HFF-Myc (cell line): ENCODE measurements around the gene SCGB3A1.

Source experiments
- DNase-seq: peaks from one replicate; pipeline ENCODE4 v3.0.0-alpha.2; 2011; ENCODE audit warnings: low read depth; ENCODE audit errors: extremely low read depth
- H3K4me3 ChIP-seq: replicated peaks from 2 replicates; pipeline ENCODE4 v1.5.1; 2011; ENCODE audit warnings: low read depth, mild to moderate bottlenecking, control low read depth, low read length
- TF ChIP-seq, protein P1 (sequence below): IDR thresholded peaks from 2 replicates; pipeline ENCODE4 v1.5.1; 2012; ENCODE audit warnings: mild to moderate bottlenecking, low read depth, low read length, control low read depth; ENCODE audit errors: missing control alignments

SCGB3A1 gene

DNA sequence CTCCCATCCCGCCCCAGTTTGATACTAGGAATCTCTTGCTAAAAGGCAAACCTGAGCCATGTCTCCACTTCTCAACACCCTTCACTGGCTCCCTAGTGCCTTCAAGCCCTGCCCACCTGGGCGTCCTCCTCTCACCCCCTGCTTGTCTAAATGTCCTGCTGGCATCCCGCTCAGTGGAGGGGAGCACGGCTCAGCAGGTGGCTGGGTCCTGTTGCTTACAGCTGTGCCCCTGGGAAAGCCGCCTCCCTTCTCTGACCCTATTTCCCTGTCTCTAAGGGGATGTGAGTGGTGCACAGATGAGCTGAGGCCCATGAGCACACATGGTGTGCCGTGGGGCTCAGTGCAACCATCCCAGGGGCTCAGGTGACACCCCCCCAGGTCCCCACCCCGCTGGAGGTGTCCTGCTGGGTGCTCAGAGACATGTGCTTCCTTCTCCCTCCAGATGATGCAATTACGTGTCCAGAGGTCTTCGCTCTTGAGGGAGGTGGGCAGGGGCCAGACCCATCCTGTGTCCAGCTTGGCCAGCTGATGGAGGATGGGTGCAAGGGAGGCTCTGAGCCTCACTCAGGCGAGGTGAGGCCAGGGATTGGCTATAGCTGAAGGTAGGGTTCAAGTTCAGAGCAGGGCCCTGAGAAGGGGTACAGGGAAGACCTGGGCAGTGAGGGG, 34.0 kb upstream of the SCGB3A1 start:
- TF ChIP-seq, protein P1, sequence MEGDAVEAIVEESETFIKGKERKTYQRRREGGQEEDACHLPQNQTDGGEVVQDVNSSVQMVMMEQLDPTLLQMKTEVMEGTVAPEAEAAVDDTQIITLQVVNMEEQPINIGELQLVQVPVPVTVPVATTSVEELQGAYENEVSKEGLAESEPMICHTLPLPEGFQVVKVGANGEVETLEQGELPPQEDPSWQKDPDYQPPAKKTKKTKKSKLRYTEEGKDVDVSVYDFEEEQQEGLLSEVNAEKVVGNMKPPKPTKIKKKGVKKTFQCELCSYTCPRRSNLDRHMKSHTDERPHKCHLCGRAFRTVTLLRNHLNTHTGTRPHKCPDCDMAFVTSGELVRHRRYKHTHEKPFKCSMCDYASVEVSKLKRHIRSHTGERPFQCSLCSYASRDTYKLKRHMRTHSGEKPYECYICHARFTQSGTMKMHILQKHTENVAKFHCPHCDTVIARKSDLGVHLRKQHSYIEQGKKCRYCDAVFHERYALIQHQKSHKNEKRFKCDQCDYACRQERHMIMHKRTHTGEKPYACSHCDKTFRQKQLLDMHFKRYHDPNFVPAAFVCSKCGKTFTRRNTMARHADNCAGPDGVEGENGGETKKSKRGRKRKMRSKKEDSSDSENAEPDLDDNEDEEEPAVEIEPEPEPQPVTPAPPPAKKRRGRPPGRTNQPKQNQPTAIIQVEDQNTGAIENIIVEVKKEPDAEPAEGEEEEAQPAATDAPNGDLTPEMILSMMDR = no peak
- DNase-seq = no peak
- no peak overlapping the region for H3K4me3 ChIP-seq

DNA sequence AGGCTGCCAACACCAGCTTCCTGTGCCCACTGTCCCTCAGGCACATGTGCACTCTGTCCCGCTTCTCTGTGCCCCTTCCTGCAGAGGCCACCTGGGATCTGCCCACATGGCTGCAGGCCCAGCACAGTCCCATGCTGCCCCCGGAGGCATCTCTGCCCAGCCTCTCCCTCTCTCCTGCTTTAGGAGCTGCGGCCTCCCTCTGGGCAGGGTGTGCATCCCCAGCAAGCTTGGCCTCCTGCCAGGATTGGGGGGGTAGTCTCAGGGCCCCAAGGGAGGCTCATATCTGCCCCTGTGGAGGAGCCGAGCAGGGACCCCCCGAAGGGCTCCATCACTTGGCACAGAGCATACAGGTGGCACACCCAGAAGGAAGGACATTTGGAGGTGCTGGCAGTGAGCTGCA, 33.3 kb upstream of the SCGB3A1 start:
- TF ChIP-seq, protein P1 = no peak
- DNase-seq = no peak

DNA sequence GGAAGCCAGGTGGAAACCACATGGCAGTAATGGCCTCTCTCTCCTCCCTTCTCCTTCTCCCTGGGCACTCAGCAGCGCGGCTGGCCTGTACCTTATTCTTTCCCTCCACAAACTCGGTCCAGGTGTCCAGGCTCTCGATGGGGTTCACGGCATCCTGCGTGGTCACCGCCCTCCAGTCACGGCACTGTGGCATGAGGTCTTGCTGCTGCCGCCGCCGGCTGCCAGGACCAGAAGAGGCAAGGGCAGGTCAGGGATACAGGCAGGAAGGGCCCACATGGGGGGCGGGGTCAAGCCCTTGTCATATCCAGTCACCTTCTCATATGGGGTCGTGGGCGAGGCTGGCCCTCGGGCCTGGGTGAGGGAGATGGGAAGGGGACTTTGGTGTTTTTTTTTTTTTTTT, 32.5 kb upstream of the SCGB3A1 start:
- H3K4me3 ChIP-seq = no peak overlapping the region
- TF ChIP-seq, protein P1 = no peak
- DNase-seq = no peak

More for the DNA sequence above, 33.3 kb upstream of the SCGB3A1 start:
- H3K4me3 ChIP-seq = no peak overlapping the region

DNA sequence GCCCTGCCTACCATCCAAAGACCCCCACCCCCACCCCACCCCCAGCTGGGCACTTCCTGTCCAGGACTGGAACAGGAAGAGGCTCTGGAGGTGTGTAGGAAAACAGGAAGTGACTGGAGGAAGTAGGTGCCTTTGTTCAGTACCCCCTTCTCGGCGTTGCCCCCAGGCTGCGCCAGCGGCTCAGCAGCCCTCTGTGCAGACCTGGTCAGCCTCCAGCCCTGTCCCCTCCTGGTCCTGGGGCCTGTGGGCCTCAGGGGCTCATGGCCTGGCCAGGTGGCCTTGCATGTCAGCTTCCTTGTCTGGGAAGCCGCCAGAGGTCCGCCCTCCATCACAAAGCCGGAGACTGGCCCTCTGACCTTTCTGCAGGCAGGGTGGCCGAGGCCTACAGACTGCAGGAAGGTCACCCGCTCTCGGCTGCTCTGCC, 32.1 kb upstream of the SCGB3A1 start:
- TF ChIP-seq, protein P1 = no peak
- H3K4me3 ChIP-seq = no peak overlapping the region
- no peak for DNase-seq

DNA sequence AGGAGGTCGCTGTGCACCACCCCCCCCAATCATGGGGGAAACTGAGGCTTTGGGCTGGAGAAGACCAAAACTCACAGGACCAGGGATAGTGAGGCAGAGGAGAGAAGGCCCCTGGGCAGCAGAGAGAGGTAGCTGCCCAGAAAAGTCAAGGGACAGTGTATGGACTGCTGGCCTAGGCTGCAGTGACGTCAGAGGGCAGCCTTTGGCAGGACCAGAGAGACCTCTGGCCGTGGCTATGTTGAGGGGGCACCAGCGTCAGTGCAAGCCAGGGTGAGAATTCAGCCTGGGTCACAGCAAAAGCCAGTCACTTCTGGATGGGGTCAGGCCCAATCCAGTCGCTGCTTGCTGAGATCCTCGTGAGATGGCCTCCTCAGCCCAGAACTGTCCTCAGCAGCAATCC, 31.6 kb upstream of the SCGB3A1 start:
- TF ChIP-seq, protein P1 = no peak
- no peak for DNase-seq
- no peak overlapping the region for H3K4me3 ChIP-seq

DNA sequence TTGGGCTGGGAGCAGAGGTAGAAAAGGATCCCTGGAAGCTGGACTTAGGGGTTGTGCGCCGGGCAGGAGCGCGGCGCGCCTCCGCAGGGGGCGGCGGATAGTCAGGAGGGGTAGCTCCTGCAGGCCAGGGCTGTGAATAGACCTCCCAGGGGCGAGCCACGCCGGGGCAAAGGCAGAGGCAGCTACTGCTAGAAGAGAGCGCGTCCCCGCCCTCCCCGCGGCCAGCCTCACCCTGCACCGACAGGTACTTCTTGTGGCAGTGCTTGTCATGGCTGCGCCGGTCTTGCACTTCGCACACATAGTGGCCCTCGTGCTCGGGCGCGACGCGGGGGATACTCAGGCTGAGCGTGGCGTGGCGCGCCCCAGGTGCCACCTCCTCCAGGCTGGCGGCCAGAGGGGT, 30.0 kb upstream of the SCGB3A1 start:
- no peak for DNase-seq
- TF ChIP-seq, protein P1 = no peak
- H3K4me3 ChIP-seq = no peak overlapping the region

DNA sequence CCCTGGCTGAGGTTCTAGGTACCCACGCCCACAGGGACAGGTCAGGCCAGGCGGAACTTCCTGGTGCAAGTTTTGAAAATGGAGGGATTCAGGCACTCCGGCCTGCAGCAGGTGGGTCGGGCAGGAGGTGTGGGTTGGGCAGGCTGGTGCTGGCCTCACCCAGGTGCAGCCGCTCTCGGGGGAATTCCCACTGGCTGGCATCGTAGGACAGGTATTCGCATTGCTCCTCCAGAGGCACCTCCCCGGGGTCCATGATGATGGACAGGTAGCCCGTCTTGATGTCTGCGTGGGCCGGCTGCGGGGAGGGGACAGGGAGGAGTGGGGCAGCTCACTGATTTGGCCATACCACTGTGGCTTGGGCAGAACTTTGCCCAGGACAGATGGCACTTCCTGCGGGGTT, 28.7 kb upstream of the SCGB3A1 start:
- TF ChIP-seq, protein P1 = no peak
- no peak for DNase-seq
- H3K4me3 ChIP-seq = no peak overlapping the region
